ENCODE data around the gene CERS3. TPM values are rescaled to one million over a fixed set of nuclear protein-coding genes. Genes with fewer than 3 reads are reported as not detected.

The CERS3 gene
- total and polyA plus RNA-seq, 2 of the 4 experiments (the other 2 are of a cell fraction): not detected

DNA sequence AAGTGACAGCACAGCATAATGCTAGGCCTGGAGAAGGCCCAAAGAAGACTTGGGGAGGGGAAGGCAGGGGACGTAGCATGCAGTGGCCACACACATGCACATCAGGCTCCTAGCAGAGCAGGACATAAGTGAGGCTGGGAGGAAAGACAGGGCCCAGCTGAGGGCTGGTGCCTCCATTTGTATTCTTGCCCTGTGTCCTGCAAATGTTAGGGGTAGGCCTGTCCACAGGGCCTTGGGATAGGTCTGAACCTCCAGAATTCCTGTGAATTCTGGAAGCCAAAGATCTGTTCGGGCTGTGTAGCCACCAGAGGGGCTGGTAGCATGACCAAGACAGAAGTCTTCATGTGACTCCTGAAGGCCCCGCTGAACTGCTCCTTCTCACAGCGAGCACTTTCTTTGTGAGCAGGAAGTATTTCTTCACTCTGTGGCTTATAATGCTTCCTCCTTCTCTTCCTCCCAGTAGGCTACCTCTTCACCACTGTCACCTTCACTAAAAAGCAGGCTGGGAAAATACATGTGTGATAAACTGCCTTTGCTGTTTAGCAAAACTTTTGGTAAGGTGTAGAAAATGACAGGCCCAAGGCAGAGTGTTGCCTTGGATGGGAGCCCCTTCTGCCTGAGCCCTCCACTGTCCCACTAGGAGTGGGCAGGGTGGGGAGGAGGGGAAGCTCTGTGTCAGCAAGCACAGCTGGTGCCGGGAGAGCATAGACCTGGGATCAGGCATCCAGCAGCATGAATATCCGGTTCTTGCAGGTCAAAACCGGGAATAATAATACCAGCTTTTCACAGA is 8.4 kb downstream of the CERS3 start:
- Histone ChIP-seq H3K36me3 (ENCODE audit: control insufficient read depth, insufficient read depth, low read length) (no peaks in the 10 kb centered on the region), H4K5ac (ENCODE audit: low read depth, low read length) (no peak overlapping the region), H4K20me1 (ENCODE audit: insufficient read depth, low read length) (no peaks in the 10 kb centered on the region), H4K91ac (ENCODE audit: insufficient read depth, low read depth, low read length) (no peak overlapping the region), H4K8ac (ENCODE audit: low read depth in 2 of 2, low read length in 2 of 2) (no peak overlapping the region), H2AK5ac (ENCODE audit: low read depth, low read length) (no peak overlapping the region), H3K56ac (ENCODE audit: extremely low read depth, insufficient read depth, low read length) (no peak overlapping the region), H3K14ac (replicated peaks; ENCODE audit: low read depth, low read length) (no peak overlapping the region), H3K9me1 (ENCODE audit: insufficient read depth, low read length) (no peaks in the 10 kb centered on the region), H3K18ac (ENCODE audit: low read depth, low read length) (no peak overlapping the region), H3K4ac (ENCODE audit: low read depth, low read length) (no peak overlapping the region), H2BK120ac (ENCODE audit: low read depth, low read length) (no peak overlapping the region), H3K23ac (ENCODE audit: low read depth, low read length) (no peak overlapping the region), H2AK9ac (replicated peaks; ENCODE audit: low read depth, low read length, poor library complexity) (no peak overlapping the region), H3K9ac (ENCODE audit: low read depth, low read length) (no peak overlapping the region), H3K4me2 (ENCODE audit: low read depth, low read length) (no peak overlapping the region), H2BK20ac (ENCODE audit: low read depth, low read length) (no peak overlapping the region), H2BK15ac (ENCODE audit: low read depth, low read length) (no peak overlapping the region), H3K27me3 (ENCODE audit: control insufficient read depth, insufficient read depth, low read length) (no peaks in the 10 kb centered on the region), H2AFZ (replicated peaks; ENCODE audit: low read length, poor library complexity) (no peak overlapping the region), H3K4me3 (ENCODE audit: insufficient read depth, low read depth, low read length) (no peak overlapping the region), H2BK5ac (ENCODE audit: low read depth, low read length, poor library complexity, severe bottlenecking) (no peak overlapping the region), H3K4me1 (ENCODE audit: control insufficient read depth, insufficient read depth, low read length) (no peaks in the 10 kb centered on the region), H3K27ac (ENCODE audit: insufficient read depth, low read length) (no peak overlapping the region), H3K9me3 (ENCODE audit: control insufficient read depth, insufficient read depth, low read length) (no peaks in the 10 kb centered on the region), H3K79me1 (ENCODE audit: low read depth in 1 of 2, low read length in 2 of 2) (no peaks in the 10 kb centered on the region)
- dilution Hi-C loops (cut with HindIII; ENCODE audit: low sequenced_read_pairs, unreplicated experiment): no loop called here
- POLR2A ChIA-PET (ENCODE audit: unreplicated experiment): no interaction called here
- in situ Hi-C loops (cut with MboI; ENCODE audit: low sequenced_read_pairs): no loop called here
- CTCF ChIA-PET: no interaction called here
- TF ChIP-seq NFE2L2 (IDR thresholded peaks at IDR 0.05; ENCODE audit: low read depth, low read length): no peak
- no peak for TF ChIP-seq MAFK (IDR thresholded peaks at IDR 0.05; ENCODE audit: low read depth, low read length)
- TF ChIP-seq MAZ (IDR thresholded peaks at IDR 0.05; ENCODE audit: borderline replicate concordance, low read depth, low read length): no peak
- no peak for TF ChIP-seq RCOR1 (IDR thresholded peaks at IDR 0.05; ENCODE audit: insufficient replicate concordance, low read length)
- no peak for TF ChIP-seq CEBPB (IDR thresholded peaks at IDR 0.05; ENCODE audit: low read depth, low read length)
- TF ChIP-seq RAD21 (IDR thresholded peaks at IDR 0.05; ENCODE audit: low read length): no peak
- TF ChIP-seq CHD1 (IDR thresholded peaks at IDR 0.05; ENCODE audit: low read depth, low read length): no peak
- no peak for TF ChIP-seq BHLHE40 (IDR thresholded peaks at IDR 0.05; ENCODE audit: low read depth, low read length)
- TF ChIP-seq RFX5 (IDR thresholded peaks at IDR 0.05; ENCODE audit: low read depth, low read length): no peak
- no peak for TF ChIP-seq USF2 (IDR thresholded peaks at IDR 0.05; ENCODE audit: low read depth, low read length)
- TF ChIP-seq SMC3 (IDR thresholded peaks at IDR 0.05; ENCODE audit: low read depth, low read length): no peak
- TF ChIP-seq, protein P1, sequence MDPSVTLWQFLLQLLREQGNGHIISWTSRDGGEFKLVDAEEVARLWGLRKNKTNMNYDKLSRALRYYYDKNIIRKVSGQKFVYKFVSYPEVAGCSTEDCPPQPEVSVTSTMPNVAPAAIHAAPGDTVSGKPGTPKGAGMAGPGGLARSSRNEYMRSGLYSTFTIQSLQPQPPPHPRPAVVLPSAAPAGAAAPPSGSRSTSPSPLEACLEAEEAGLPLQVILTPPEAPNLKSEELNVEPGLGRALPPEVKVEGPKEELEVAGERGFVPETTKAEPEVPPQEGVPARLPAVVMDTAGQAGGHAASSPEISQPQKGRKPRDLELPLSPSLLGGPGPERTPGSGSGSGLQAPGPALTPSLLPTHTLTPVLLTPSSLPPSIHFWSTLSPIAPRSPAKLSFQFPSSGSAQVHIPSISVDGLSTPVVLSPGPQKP (IDR thresholded peaks at IDR 0.05; ENCODE audit: borderline replicate concordance, low read depth, low read length): no peak
- no peak for TF ChIP-seq MXI1 (IDR thresholded peaks at IDR 0.05; ENCODE audit: borderline replicate concordance, low read depth, low read length)
- TF ChIP-seq FOS (IDR thresholded peaks at IDR 0.05; ENCODE audit: low read depth, low read length): no peak
- TF ChIP-seq POLR2A (IDR thresholded peaks at IDR 0.05; ENCODE audit: low read depth, low read length): no peak
- TF ChIP-seq, protein P2, sequence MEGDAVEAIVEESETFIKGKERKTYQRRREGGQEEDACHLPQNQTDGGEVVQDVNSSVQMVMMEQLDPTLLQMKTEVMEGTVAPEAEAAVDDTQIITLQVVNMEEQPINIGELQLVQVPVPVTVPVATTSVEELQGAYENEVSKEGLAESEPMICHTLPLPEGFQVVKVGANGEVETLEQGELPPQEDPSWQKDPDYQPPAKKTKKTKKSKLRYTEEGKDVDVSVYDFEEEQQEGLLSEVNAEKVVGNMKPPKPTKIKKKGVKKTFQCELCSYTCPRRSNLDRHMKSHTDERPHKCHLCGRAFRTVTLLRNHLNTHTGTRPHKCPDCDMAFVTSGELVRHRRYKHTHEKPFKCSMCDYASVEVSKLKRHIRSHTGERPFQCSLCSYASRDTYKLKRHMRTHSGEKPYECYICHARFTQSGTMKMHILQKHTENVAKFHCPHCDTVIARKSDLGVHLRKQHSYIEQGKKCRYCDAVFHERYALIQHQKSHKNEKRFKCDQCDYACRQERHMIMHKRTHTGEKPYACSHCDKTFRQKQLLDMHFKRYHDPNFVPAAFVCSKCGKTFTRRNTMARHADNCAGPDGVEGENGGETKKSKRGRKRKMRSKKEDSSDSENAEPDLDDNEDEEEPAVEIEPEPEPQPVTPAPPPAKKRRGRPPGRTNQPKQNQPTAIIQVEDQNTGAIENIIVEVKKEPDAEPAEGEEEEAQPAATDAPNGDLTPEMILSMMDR (conservative IDR thresholded peaks at IDR 0.05; ENCODE audit: low read depth, low read length): no peak
- ATAC-seq (ENCODE audit: low read depth): no peak
- intact Hi-C loops (cut with micrococcal nuclease): no loop called here
- no TSS peak for BruUV-seq (replicated peaks)
- DNase-seq: no peak
- WGBS, 2 experiments (ENCODE audit: extremely low coverage in 2 of 2, insufficient read length in 1 of 2): 14% methylated on average over 1 of the region's 7 CpGs; no CpG with 5 or more reads in 1 of the 2 experiments
